Osteoblast (primary cell): ENCODE data around the gene LRBA. TPM values are rescaled to one million over a fixed set of nuclear protein-coding genes. Genes with fewer than 3 reads are reported as not detected.

Experiments
- DNase-seq: peaks from one replicate; pipeline ENCODE4 v3.0.0; 2011; ENCODE audit warnings: low spot score, mixed read lengths; ENCODE audit not compliant: insufficient read length; ENCODE audit errors: missing footprints
- H2AFZ ChIP-seq: 2 replicates; pipeline ENCODE4 v1.6.0; 2011; ENCODE audit warnings: mild to moderate bottlenecking, low read length
- H3K27ac ChIP-seq: 2 replicates; pipeline ENCODE4 v1.5.1; 2011; ENCODE audit warnings: mild to moderate bottlenecking, low read depth, low read length, moderate library complexity
- H3K27me3 ChIP-seq: 2 replicates; pipeline ENCODE4 v1.6.0; 2012; ENCODE audit warnings: mild to moderate bottlenecking, control low read depth, inconsistent platforms, low read length, moderate library complexity; ENCODE audit not compliant: insufficient read depth
- H3K36me3 ChIP-seq: 2 replicates; pipeline ENCODE4 v1.5.1; 2011; ENCODE audit warnings: mild to moderate bottlenecking, low read length, control low read depth, moderate library complexity; ENCODE audit not compliant: insufficient read depth
- H3K4me1 ChIP-seq: 2 replicates; pipeline ENCODE4 v1.5.1; 2011; ENCODE audit warnings: mild to moderate bottlenecking, low read length, control low read depth, moderate library complexity; ENCODE audit not compliant: insufficient read depth
- H3K4me2 ChIP-seq: 2 replicates; pipeline ENCODE4 v1.6.0; 2011; ENCODE audit warnings: mild to moderate bottlenecking, low read length; ENCODE audit not compliant: insufficient read depth
- H3K4me3 ChIP-seq: fragments of 200-600 bp; sonication (generic); 3 replicates; pipeline ENCODE4 v1.5.1; 2012; ENCODE audit warnings: mild to moderate bottlenecking, low read length, inconsistent platforms; ENCODE audit not compliant: insufficient read depth
- H3K79me2 ChIP-seq: 2 replicates; pipeline ENCODE4 v1.6.0; 2012; ENCODE audit warnings: mild to moderate bottlenecking, low read length, control low read depth, inconsistent platforms; ENCODE audit not compliant: insufficient read depth
- H3K9me3 ChIP-seq: 2 replicates; pipeline ENCODE4 v1.5.1; 2011; ENCODE audit warnings: low read depth, low read length, control low read depth
- H4K20me1 ChIP-seq: 2 replicates; pipeline ENCODE4 v1.6.0; 2012; ENCODE audit warnings: mild to moderate bottlenecking, low read length, control low read depth; ENCODE audit not compliant: insufficient read depth
- total RNA-seq: library from RNA; depleted of rRNA; stranded (reverse); fragments of >200 nt; gene quantifications from 2 replicates; pipeline ENCODE4 v1.2.3, GENCODE V29; 2012
- TF ChIP-seq, protein P1 (sequence below): IDR thresholded peaks from 2 replicates; pipeline ENCODE4 v1.5.1; 2011; ENCODE audit warnings: mild to moderate bottlenecking, low read depth, low read length, moderate library complexity; ENCODE audit errors: extremely low read depth

The LRBA gene
- total RNA-seq, 1 donor = 67.3 TPM

DNA sequence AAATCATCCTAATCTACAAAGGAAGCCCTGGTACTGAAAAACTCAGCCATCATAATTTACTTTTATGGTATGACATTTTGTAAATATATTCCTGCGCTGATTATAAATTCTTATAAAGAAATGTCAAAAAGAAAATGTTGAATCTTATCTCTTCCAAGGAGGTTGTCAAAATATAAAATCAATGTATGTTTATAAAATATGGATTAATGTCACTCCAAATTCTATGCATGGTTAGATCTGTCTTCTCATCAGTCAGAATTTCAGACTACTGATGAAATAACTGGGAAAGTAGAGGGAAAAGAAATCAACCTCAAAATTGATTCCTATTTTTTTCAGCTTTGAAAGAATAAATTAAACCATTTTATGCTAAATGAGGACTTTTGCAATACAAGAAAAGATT lies 553.1 kb downstream of the LRBA start:
- Histone ChIP-seq H3K79me2 (no peaks in the 10 kb centered on the region), H4K20me1 (no peaks in the 10 kb centered on the region), H3K27me3 (no peaks in the 10 kb centered on the region), H3K4me2 (no peak overlapping the region), H3K36me3 (no peaks in the 10 kb centered on the region), H2AFZ (no peak overlapping the region), H3K4me1 (no peaks in the 10 kb centered on the region), H3K4me3 (no peak overlapping the region), H3K27ac (no peak overlapping the region), H3K9me3 (no peaks in the 10 kb centered on the region)
- TF ChIP-seq, protein P1, sequence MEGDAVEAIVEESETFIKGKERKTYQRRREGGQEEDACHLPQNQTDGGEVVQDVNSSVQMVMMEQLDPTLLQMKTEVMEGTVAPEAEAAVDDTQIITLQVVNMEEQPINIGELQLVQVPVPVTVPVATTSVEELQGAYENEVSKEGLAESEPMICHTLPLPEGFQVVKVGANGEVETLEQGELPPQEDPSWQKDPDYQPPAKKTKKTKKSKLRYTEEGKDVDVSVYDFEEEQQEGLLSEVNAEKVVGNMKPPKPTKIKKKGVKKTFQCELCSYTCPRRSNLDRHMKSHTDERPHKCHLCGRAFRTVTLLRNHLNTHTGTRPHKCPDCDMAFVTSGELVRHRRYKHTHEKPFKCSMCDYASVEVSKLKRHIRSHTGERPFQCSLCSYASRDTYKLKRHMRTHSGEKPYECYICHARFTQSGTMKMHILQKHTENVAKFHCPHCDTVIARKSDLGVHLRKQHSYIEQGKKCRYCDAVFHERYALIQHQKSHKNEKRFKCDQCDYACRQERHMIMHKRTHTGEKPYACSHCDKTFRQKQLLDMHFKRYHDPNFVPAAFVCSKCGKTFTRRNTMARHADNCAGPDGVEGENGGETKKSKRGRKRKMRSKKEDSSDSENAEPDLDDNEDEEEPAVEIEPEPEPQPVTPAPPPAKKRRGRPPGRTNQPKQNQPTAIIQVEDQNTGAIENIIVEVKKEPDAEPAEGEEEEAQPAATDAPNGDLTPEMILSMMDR = no peak
- DNase-seq = no peak

DNA sequence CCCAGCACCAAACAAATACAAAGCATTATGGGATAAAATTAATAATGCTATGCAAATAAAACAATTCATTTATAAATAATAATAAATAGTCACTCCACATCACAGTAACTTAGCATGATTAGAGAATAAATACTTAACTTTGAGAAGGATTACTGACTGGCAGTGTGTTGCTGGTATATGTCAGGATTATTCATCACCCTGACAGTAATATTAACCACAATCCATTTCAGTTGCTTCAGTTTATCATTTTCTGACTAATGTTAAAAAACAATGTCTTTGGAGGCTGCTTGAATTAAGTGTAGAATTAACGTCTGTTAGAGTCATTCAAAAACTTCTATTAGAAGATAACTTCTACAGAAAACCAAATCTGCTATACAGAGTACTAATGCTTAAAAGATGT lies 557.3 kb downstream of the LRBA start:
- no peak for DNase-seq
- H3K27ac ChIP-seq = no peak overlapping the region
- TF ChIP-seq, protein P1 = no peak
- no peaks in the 10 kb centered on the region for H3K9me3 ChIP-seq
- H2AFZ ChIP-seq = no peak overlapping the region
- no peaks in the 10 kb centered on the region for H3K79me2 ChIP-seq
- no peaks in the 10 kb centered on the region for H3K27me3 ChIP-seq
- H3K4me1 ChIP-seq = no peaks in the 10 kb centered on the region
- H3K4me2 ChIP-seq = no peak overlapping the region
- no peak overlapping the region for H3K4me3 ChIP-seq
- H3K36me3 ChIP-seq = no peaks in the 10 kb centered on the region
- H4K20me1 ChIP-seq = no peaks in the 10 kb centered on the region

DNA sequence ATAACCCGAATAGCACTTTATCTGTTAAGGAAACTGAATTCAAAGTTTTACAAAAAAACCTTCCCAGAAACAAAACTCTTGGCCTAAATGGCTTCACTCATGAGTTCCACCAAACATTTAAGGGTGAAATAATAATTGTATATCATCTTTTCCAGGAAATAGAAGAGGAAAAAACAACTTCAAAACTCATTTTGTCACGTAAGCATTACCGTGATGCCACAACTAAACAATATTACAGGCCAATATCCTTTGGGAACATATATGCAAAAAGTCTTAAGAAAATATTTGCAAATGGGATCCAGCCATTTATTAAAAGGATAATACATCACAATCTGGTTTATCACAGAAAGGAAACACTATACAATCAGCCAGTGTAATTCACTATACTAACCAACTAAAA lies 563.2 kb downstream of the LRBA start:
- H3K4me2 ChIP-seq = no peak overlapping the region
- no peak overlapping the region for H2AFZ ChIP-seq
- no peaks in the 10 kb centered on the region for H3K36me3 ChIP-seq
- TF ChIP-seq, protein P1 = no peak
- no peak overlapping the region for H3K27ac ChIP-seq
- H3K4me1 ChIP-seq = no peaks in the 10 kb centered on the region
- H4K20me1 ChIP-seq = no peaks in the 10 kb centered on the region
- no peaks in the 10 kb centered on the region for H3K79me2 ChIP-seq
- H3K9me3 ChIP-seq = no peaks in the 10 kb centered on the region
- DNase-seq = no peak
- no peak overlapping the region for H3K4me3 ChIP-seq
- no peaks in the 10 kb centered on the region for H3K27me3 ChIP-seq

DNA sequence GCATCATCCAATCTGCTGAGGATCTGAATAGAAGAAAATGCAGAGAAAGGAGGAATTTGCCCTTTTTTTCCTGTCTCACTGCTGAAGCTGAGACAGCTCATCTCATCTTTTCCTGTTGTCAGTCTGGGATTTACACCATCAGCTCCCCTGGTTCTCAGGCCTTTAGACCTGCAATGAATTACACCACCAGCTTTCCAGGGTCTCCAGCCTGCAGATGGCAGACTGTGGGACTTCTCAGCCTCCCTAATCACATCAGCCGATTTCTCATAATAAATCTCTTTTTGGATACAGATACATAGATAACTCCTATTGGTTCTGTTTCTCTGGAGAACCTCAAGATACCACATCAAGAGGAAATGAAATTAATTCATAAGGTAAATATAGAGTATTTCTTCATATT lies 567.7 kb downstream of the LRBA start:
- Histone ChIP-seq H3K27me3 (no peaks in the 10 kb centered on the region), H3K4me1 (no peaks in the 10 kb centered on the region), H3K27ac (no peak overlapping the region), H3K36me3 (no peaks in the 10 kb centered on the region), H3K4me2 (no peak overlapping the region), H2AFZ (no peak overlapping the region), H4K20me1 (no peaks in the 10 kb centered on the region), H3K79me2 (no peaks in the 10 kb centered on the region), H3K4me3 (no peak overlapping the region), H3K9me3 (no peaks in the 10 kb centered on the region)
- TF ChIP-seq, protein P1 = no peak
- DNase-seq = no peak
